COR-L47 (cell line): ENCODE data around the gene LRRC1.
A peak's percentile ranks its signal among the peaks of the same experiment; 100 is the strongest.

ENCODE experiments used
- DNase-seq: peaks from one replicate; lab custom pipeline; 2025; lab: John Stamatoyannopoulos, UW

The LRRC1 gene

GRCh38 chr6:53847796-53848314 lies 53.0 kb downstream of the LRRC1 start:
- DNase-seq: no peak

- DNase-seq: no peak
Measured at GRCh38 chr6:53850527-53850926, 55.7 kb downstream of the LRRC1 start.

- no peak for DNase-seq
Measured at GRCh38 chr6:53851561-53851960, 56.8 kb downstream of the LRRC1 start.

- DNase-seq: no peak
Measured at GRCh38 chr6:53852805-53853204, 58.0 kb downstream of the LRRC1 start.

DNA sequence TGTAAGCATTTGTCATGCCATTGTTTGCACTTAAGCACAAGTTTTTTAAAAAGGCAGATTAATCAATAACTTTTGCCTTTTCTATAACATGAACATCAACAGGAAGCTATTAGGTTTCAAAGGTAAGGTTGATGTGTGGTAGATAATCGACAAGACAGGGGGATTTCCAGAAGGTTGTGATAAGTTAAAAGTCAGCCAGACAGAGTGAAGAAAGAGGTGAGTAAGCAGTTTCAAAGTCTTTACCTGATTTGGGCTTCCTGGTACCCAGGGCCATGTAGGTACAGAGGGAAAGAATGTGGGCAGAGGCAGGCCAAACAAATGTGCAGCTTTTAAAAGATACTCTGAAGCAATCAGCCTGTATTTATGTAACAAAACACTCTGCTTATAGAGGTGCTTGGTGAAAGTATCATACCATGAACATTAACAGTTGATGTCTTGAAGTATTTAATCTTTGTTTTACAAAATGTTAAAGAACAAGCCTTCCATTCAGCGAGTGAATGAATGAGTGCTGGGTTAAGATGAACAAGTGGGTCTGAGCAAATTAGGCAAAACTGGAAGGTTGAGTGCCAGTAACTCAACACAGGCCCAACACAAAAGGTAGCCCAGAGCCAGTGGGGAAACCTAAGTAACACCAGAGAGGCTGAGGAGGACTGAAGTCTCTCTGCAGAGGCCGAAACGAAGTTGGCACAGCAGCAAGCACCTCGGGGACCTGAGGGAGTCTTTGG lies 60.2 kb downstream of the LRRC1 start:
- DNase-seq: no peak

GRCh38 chr6:53855940-53856339 lies 61.1 kb downstream of the LRRC1 start:
- DNase-seq: no peak

GRCh38 chr6:53857318-53858094 lies 62.7 kb downstream of the LRRC1 start:
- DNase-seq: peak; percentile 65

DNA sequence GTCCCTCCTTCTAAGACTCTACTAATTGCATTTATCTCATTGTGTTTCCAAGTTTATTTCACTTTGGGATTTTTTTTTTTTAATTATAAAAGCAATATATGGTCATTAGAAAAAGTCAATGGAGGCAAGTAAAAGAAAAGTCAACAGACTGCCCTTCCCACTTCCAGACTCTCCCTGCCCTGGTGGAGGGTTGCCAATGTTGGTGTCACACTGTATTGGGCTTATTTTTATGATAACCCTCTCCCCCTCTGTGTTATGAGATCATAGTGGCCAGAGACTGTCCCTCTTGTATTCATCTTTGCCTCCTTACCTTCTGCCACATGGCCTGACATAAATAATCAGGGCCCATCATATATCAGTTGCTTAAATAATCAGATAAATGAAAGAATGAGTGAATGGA lies 63.4 kb downstream of the LRRC1 start:
- DNase-seq: no peak

GRCh38 chr6:53858913-53859312 lies 64.1 kb downstream of the LRRC1 start:
- no peak for DNase-seq

DNA sequence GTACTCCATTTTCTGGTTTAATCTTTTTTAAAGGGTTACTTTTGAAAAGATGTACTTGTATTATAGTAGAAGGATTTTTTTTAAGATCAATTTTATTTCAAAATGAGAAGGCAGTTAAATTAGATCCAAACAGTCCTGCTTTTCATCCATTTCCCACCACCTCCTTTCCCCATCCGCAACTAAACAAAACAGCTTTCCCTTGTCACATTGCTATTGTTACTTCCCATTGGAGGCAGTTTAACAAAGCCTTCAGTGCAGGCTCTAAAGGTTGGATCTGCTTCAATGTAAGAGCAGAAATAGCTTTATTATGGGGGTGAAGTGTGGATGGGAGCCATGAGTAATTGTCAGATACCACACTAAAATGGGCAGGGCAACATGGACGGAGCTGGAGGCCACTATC lies 65.7 kb downstream of the LRRC1 start:
- no peak for DNase-seq

- no peak for DNase-seq
Measured at GRCh38 chr6:53861518-53861917, 66.7 kb downstream of the LRRC1 start.

GRCh38 chr6:53862662-53863462 lies 68.1 kb downstream of the LRRC1 start:
- no peak for DNase-seq

GRCh38 chr6:53864781-53865180 lies 70.0 kb downstream of the LRRC1 start:
- no peak for DNase-seq

GRCh38 chr6:53866226-53866625 lies 71.4 kb downstream of the LRRC1 start:
- DNase-seq: peak; percentile 11

- DNase-seq: no peak
Measured at GRCh38 chr6:53868626-53869025, 73.8 kb downstream of the LRRC1 start.

- DNase-seq: no peak
Measured at GRCh38 chr6:53869964-53870363, 75.2 kb downstream of the LRRC1 start.

DNA sequence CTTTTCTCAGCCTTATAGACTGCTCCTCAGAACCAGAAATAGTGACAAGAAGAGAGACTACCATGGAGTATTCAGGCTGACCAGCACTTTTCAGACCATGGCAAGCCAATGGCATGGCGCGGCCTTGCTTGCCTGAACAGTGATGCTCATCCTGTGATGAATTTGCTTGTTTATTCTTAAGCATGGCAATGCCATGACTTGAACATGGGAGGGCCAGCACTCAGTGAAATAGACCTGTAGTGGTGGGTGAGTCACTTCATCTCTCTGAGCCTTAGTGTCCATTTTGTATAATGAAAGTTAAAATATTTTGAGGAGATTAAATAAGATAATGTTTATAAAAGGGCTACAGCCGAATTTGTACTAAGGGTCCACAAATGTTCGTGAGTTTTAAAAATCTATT lies 79.1 kb downstream of the LRRC1 start:
- DNase-seq: no peak

GRCh38 chr6:53874964-53875363 lies 80.2 kb downstream of the LRRC1 start:
- no peak for DNase-seq

DNA sequence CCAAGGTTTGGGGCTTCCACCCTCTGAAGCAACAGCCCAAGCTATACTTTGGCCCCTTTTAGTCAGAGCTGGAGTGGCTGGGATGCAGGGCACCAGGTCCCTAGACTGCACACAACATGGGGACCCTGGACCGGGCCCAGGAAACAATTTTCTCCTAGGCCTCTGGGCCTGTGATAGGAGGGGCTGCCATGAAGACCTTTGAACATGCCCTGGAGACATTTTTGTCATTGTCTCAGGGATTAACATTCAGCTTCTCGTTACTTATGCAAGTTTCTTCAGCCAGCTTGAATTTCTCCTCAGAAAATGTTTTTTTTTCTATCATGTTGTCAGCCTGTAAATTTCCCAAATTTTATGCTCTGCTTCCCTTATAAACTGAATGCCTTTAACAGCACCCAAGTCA lies 82.3 kb downstream of the LRRC1 start:
- no peak for DNase-seq

GRCh38 chr6:53878808-53879207 lies 84.0 kb downstream of the LRRC1 start:
- DNase-seq: no peak

- DNase-seq: no peak
Measured at GRCh38 chr6:53879608-53880007, 84.8 kb downstream of the LRRC1 start.

DNA sequence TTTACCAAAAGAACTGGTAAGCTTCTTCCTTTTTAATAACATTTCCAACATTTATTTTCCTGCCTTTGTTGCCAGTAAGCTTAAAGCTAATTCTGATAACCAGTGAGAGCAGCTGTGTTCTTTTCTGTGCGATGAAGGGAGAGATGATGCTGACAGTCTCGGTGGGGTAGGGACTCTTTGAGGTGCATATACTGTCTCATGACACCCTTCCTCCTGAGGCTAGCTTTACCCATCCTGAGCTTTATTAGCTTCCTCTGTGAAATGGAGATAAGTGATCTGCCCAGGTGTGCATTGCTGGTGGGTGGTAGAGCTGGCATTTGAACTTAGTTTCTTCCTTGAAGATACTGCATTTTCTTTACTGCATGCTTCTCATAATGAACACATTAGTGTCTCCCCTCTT lies 92.5 kb downstream of the LRRC1 start:
- DNase-seq: no peak

DNA sequence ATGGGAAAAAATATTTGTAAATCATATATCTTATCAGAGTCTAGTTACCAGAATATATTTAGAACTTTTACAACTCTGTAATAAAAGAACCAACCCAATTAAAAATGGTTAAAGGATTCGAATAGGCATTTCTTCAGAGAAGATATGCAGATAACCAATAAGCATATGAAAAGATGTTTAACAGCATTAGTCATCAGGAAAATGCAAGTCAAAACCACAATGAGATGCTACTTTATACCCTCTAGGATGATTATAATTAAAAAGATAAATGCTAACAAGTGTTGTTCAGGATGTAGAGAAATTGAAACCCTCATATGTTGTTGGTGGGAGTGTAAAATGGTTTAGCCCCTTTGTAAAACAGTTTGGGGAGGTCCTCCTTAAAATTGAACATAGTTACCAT lies 94.1 kb downstream of the LRRC1 start:
- no peak for DNase-seq
